Activated B cell treated with CpG ODN at 0.5 μM for 24 hours (primary cell): Measurements from ENCODE around the gene PPM1F. TPM values are rescaled to one million over a fixed set of nuclear protein-coding genes. Genes with fewer than 3 reads are reported as not detected.

ENCODE experiments used
- ATAC-seq: fragments of 200-7000 bp; cut with Tn5 transposase; one replicate; pipeline ENCODE4 v1.10.0; 2021; ENCODE audit warnings: low read depth, mild to moderate bottlenecking, moderate library complexity
- CTCF ChIA-PET: fragments of 350-600 bp; sonication (Branson Sonifier 250); formaldehyde crosslinking; loops from one replicate; lab custom pipeline; 2021; ENCODE audit warnings: antibody characterized with exemption; lab: Charles Lee
- POLR2A ChIA-PET: fragments of 350-600 bp; sonication (Branson Sonifier 250); formaldehyde crosslinking; loops from one replicate; lab custom pipeline; 2021; ENCODE audit warnings: antibody characterized with exemption; lab: Charles Lee
- DNase-seq: peaks from one replicate; pipeline ENCODE4 v3.0.0; 2022
- H3K27ac Mint-ChIP-seq: one replicate; pipeline ENCODE4 v1.8.0; 2020; ENCODE audit warnings: mixed read lengths
- H3K27me3 Mint-ChIP-seq: one replicate; pipeline ENCODE4 v1.8.0; 2021; ENCODE audit warnings: mixed read lengths
- H3K36me3 Mint-ChIP-seq: one replicate; pipeline ENCODE4 v1.8.0; 2021; ENCODE audit warnings: low read depth, mixed read lengths
- H3K4me1 Mint-ChIP-seq: one replicate; pipeline ENCODE4 v1.8.0; 2021; ENCODE audit warnings: mixed read lengths
- H3K4me3 Mint-ChIP-seq: one replicate; pipeline ENCODE4 v1.8.0; 2020; ENCODE audit warnings: mild to moderate bottlenecking, mixed read lengths
- H3K9me3 Mint-ChIP-seq: one replicate; pipeline ENCODE4 v1.8.0; 2020; ENCODE audit warnings: mixed read lengths
- CTCF ChIP-seq: fragments of 200-600 bp; IDR thresholded peaks from one replicate; pipeline ENCODE4 v1.8.0; 2022; ENCODE audit warnings: antibody characterized with exemption, mild to moderate bottlenecking
- intact Hi-C: fragments of 100-400 bp; cut with micrococcal nuclease; formaldehyde crosslinking; loops from one replicate; pipeline ENCODE4 v1.15.1; 2024
- total RNA-seq: library from RNA; stranded (reverse); gene quantifications from 2 replicates; pipeline ENCODE4 v1.2.3, GENCODE V29; 2022

Gene PPM1F
- total RNA-seq, 1 donor from 2014 or later, result 21.1 TPM

DNA sequence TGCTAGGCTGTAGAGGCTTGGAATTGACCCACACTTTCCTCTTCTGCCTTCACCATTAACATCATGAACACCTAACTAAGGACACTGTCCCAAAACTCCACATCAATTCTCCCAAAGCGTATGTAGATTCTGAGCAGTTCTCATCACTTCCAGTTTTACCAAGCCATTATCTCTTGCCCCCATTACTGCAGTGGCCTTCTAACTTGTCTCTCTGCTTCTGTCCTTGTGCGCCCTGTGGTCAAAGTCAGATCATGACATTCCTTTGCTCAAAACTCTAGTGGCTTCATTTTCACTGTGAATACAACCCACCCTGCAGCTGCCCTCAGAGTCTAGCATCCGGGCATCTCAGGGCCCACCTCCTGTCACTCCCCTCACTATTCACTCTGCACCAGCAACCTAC is 43.0 kb upstream of the PPM1F start:
- no peaks in the 10 kb centered on the region for H3K36me3 Mint-ChIP-seq

DNA sequence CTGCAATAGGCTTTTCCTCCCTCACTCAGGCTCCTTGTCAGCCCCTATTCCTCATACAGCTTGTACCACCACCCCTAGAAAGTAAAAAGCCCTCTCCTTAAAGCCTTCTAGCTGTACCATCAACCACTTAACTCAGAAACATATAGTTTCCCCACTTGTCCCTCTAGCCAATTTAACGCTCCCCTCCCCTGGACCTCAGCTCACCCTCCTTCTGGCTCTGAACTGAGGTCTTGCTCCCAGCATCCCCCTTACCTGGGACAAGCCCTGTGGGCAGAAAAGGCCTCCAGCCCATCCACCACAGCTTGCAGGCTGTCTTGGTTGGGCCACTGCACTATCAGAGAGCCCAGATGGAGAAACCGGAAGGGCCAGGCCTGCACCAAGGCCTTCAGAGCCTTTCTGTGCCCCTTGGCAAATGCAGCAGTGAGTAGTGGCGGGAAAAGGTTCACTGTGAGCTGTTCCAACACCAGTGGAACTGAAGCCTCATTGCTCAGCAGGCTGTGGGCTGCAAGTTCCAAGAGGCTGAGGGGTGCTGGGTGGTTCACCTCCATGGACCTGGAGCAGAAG is 42.3 kb upstream of the PPM1F start:
- no peaks in the 10 kb centered on the region for H3K4me1 Mint-ChIP-seq
- H3K9me3 Mint-ChIP-seq, result no peaks in the 10 kb centered on the region
- ChIA-PET POLR2A (no interaction called here), CTCF (no interaction called here)
- no peaks in the 10 kb centered on the region for H3K27me3 Mint-ChIP-seq
- no peaks in the 10 kb centered on the region for H3K36me3 Mint-ChIP-seq
- H3K27ac Mint-ChIP-seq, result no peak overlapping the region
- no peak for TF ChIP-seq CTCF
- intact Hi-C loops, result no loop called here
- ATAC-seq (no peak), DNase-seq (no peak)
- no peak overlapping the region for H3K4me3 Mint-ChIP-seq

More for the DNA sequence above, 43.0 kb upstream of the PPM1F start:
- ATAC-seq (no peak), DNase-seq (no peak)
- Mint-ChIP-seq H3K4me1 (no peaks in the 10 kb centered on the region), H3K9me3 (no peaks in the 10 kb centered on the region), H3K27me3 (no peaks in the 10 kb centered on the region), H3K27ac (no peak overlapping the region), H3K4me3 (no peak overlapping the region)
- TF ChIP-seq CTCF, result no peak
- intact Hi-C loops, result no loop called here
- CTCF ChIA-PET, result no interaction called here
- POLR2A ChIA-PET, result no interaction called here

DNA sequence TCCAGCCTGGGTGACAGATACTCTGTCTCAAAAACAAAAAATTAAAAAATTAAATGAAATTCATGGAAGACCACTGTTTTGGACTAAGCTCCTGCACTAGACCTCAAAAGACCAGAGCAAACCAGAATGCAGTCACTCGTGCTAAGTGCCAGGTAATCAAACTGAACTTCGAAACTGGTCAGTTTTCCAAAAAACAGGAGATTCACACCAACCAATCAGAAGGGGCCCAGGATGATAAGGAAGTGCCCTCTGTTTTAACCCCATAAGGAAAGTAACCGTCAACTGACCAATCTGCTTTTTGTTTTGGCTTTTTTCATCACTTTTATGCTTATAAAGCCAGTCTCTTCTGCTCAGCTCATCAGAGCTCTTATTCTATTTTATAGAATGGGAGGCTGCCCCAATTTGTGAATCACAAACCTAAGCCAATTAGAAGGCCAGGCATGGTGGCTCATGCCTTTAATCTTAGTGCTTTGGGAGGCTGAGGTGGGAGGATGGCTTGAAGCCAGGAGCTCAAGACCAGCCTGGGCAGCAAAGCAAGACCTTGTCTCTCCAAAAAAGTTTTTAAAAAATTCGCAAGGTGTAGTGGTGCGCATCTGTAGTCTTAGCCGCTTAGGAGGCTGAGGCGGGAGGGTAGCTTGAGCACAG is 40.1 kb upstream of the PPM1F start:
- peaks cover 1% of the 10 kb centered on the region for H3K27me3 Mint-ChIP-seq
- no peak overlapping the region for H3K27ac Mint-ChIP-seq
- no peak overlapping the region for H3K4me3 Mint-ChIP-seq
- ChIA-PET POLR2A (no interaction called here), CTCF (no interaction called here)
- no peak for ATAC-seq
- no peaks in the 10 kb centered on the region for H3K36me3 Mint-ChIP-seq
- no peaks in the 10 kb centered on the region for H3K9me3 Mint-ChIP-seq
- no peak for DNase-seq
- no peaks in the 10 kb centered on the region for H3K4me1 Mint-ChIP-seq
- intact Hi-C loops, result no loop called here
- TF ChIP-seq CTCF, result no peak

DNA sequence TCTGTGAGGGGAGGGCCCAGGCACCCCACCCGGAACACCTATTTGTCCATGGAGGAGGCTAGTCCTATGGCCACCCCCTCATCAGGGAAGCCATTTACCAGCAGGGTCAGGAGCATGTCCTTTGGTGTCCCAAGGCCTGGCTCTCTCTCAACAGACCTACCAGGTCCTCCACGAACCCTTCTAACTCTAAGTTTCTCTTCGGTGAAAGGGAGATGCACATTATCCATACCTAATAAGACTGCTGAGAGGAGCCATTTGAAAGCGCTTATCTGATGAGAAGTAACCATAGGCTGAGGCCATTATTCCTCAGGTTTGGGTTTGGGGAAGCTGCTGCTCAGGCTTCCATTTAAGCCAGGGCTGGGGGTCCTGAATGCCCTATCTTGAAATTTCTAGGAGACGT is 39.1 kb upstream of the PPM1F start:
- no peak for DNase-seq
- intact Hi-C loops, result no loop called here
- Mint-ChIP-seq H3K27ac (no peak overlapping the region), H3K27me3 (peaks cover 1% of the 10 kb centered on the region), H3K4me1 (no peaks in the 10 kb centered on the region), H3K36me3 (no peaks in the 10 kb centered on the region), H3K9me3 (no peaks in the 10 kb centered on the region), H3K4me3 (no peak overlapping the region)
- CTCF ChIA-PET, result no interaction called here
- POLR2A ChIA-PET, result no interaction called here
- TF ChIP-seq CTCF, result no peak
- ATAC-seq, result no peak

- ATAC-seq (no peak), DNase-seq (no peak)
- no peaks in the 10 kb centered on the region for H3K9me3 Mint-ChIP-seq
- no peak for TF ChIP-seq CTCF
- H3K4me1 Mint-ChIP-seq, result no peaks in the 10 kb centered on the region
- intact Hi-C loops, result no loop called here
- CTCF ChIA-PET, result no interaction called here
- POLR2A ChIA-PET, result no interaction called here
- H3K27me3 Mint-ChIP-seq, result peaks cover 1% of the 10 kb centered on the region
- no peaks in the 10 kb centered on the region for H3K36me3 Mint-ChIP-seq
- H3K27ac Mint-ChIP-seq, result no peak overlapping the region
- H3K4me3 Mint-ChIP-seq, result no peak overlapping the region
Observed at GRCh38 chr22:21991304-21991596, 38.6 kb upstream of the PPM1F start.
